Kidney tubule cell (primary cell): ENCODE measurements around the gene CORO1C.
"Not testable (repeated sequence)": the region's sequence is repeated elsewhere in the genome, so short reads cannot be mapped to it uniquely, and the experiment has no call there.

Experiments used
- DNase-seq: peaks from one replicate; pipeline ENCODE4 v3.0.0-alpha.2; 2018; ENCODE audit warnings: low spot score

CORO1C gene

GRCh38 chr12:108633534-108634248, 97.6 kb downstream of the CORO1C start, which contains the start of gene SELPLG:
Gene SELPLG (minus strand): TSS chr12:108633894. CDS start chr12:108624307, 9,587 bp downstream.
- DNase-seq, result no peak

GRCh38 chr12:108633081-108633533, 98.2 kb downstream of the CORO1C start:
- DNase-seq, result no peak

GRCh38 chr12:108631261-108631660, 100.1 kb downstream of the CORO1C start:
- not testable (repeated sequence) for DNase-seq

- DNase-seq, result no peak
Measured at GRCh38 chr12:108630481-108631207, 100.7 kb downstream of the CORO1C start.

- peak; percentile 87 for DNase-seq
Measured at GRCh38 chr12:108629824-108630476, 101.4 kb downstream of the CORO1C start.

- no peak for DNase-seq
Measured at GRCh38 chr12:108629151-108629550, 102.2 kb downstream of the CORO1C start.

- no peak for DNase-seq
Measured at GRCh38 chr12:108627134-108627920, 104.0 kb downstream of the CORO1C start.

GRCh38 chr12:108625228-108625627, 106.1 kb downstream of the CORO1C start:
- DNase-seq, result no peak

GRCh38 chr12:108623577-108623976, 107.7 kb downstream of the CORO1C start:
- DNase-seq, result no peak

- DNase-seq, result no peak
Measured at GRCh38 chr12:108622921-108623514, 108.3 kb downstream of the CORO1C start.

GRCh38 chr12:108622421-108622820, 108.9 kb downstream of the CORO1C start:
- DNase-seq, result peak; percentile 80

GRCh38 chr12:108621161-108621560, 110.2 kb downstream of the CORO1C start:
- no peak for DNase-seq

GRCh38 chr12:108620236-108620879, 111.0 kb downstream of the CORO1C start:
- DNase-seq, result no peak

- no peak for DNase-seq
Measured at GRCh38 chr12:108619369-108620160, 111.8 kb downstream of the CORO1C start.

- DNase-seq, result not testable (repeated sequence)
Measured at GRCh38 chr12:108618953-108619274, 112.4 kb downstream of the CORO1C start.

- DNase-seq, result peak; percentile 85
Measured at GRCh38 chr12:108618079-108618952, 113.0 kb downstream of the CORO1C start.

GRCh38 chr12:108616941-108617858, 114.1 kb downstream of the CORO1C start:
- peak; percentile 15 for DNase-seq

- no peak for DNase-seq
Measured at GRCh38 chr12:108616359-108616758, 115.0 kb downstream of the CORO1C start.
